ENCODE results near the gene PDCD7.
"Not testable (repeated sequence)": the region's sequence is repeated elsewhere in the genome, so short reads cannot be mapped to it uniquely, and the experiment has no call there.

The PDCD7 gene

DNA sequence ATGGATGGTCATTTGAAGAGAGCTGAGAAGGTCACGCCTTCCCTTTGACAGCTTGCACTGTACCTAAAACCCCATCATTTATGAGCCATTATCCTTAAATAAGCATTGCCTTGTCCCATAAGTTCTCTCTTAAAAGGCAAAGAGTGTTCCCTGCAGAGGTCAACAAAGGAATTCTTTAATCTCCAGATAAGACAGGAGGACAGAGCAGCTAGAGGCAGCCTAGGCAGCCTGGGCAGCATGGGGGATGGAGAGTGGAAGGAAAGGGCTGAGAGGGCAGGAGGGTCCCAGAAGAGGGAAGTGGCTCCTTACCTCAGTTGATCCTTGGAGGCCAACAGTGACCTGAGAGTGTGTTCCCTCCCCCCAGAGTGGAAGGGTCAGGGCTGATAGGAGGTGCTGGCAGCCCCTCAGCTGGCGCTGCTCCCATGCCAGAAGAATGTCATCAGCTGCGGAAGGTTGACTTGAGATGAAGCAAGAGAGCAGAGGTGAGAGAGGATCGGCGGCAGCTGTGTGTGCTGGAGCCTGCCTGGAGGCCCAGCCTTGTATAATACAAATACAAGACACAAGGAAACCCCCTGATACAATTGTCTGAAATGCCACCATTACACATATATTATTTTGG, 44.3 kb downstream of the PDCD7 start:
- no peak for DNase-seq

DNA sequence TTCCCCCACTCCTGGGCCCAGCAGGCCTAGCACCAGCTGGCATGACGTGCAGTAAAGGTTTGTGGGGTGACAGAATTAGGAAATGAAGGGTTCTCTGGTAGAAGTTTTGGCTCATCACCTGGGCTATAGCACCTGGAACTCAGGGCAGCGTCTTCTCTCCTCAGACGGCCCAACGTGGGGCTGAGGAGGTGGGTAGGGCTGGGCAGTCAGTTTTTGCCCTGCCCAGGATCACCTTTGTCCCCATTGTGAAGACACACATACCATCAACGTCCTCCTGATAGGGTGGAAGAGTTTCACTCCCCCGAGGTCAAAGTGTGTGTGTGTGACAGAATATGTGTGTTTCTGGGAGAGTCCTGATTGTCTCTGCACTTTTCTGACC, 45.0 kb downstream of the PDCD7 start:
- no peak for DNase-seq

DNA sequence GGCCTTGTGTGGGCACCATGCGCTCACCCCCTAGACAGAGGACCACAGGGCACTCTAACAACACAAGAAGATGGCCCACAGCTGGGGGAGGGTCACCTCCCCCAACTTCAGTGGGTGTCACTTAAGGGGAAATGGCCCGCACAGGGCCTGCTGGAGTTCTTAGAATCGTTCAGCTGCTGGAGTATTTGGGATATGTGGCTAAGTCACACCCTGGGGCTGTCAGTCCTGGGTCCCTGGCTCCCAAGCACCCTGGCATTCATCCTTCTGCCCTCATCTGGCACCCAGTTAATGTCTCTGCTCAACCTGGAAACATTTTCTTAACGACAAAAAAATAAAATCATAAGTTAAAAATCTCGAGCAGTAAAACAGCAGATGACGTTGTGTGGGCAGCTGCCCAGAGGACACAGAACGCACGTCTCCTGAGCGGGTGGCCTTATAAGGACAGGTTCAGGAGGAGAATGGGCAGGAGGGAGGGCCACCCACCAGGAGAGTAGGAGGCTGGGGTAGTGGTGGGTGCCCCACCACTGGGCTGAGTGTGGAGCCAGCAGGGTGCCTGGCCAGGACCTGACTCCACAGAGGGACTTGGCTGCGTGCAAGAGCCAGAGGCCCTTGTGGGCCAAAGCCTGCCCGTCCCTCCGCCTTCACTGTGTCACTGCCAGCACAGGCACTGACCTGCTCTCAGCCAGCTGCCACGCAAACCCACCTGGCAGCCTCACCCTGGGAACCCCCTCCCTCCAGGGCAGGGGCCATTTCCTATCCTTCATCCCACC, 45.5 kb downstream of the PDCD7 start:
- no peak for DNase-seq

DNA sequence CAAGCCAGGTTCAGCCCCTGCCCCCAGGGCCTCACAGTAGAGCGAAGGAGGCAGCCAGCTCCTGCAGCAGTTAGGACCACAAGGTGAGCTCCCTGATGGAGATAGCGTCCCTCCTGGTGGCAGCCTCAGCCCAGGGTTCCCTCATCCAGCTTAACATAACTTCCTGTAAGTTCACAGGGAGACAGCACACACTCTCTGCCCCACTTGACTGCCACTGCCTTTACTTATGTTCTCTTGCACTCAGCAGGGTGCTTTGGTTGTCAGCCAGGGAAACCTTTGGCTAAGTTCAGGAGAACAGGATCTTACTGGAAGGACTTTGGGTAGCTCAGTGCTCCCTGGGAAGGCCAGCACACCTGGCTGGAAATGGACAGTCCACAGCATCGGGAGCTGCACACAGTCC, 46.2 kb downstream of the PDCD7 start:
- no peak for DNase-seq

DNA sequence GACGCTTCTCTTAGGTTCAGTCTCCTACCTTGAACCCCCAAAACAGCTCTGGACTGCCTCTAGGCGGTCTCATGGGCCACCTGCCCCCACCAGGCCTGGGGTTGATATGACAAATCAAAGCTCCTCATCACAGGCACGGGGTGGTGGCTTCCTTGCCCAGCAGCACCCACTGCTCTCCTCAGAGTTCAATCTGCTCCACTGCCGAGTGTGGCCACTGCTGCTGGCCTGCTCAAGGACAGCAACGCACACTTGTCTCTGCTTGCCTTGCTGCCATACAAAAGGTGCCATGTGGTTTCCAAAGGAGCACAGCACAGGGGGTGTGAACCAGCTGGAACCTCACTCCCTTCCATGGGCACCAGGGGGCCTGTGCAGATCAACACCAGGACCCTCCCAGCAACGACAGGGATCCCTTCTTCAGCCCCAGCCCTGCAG, 46.9 kb downstream of the PDCD7 start:
- no peak for DNase-seq

DNA sequence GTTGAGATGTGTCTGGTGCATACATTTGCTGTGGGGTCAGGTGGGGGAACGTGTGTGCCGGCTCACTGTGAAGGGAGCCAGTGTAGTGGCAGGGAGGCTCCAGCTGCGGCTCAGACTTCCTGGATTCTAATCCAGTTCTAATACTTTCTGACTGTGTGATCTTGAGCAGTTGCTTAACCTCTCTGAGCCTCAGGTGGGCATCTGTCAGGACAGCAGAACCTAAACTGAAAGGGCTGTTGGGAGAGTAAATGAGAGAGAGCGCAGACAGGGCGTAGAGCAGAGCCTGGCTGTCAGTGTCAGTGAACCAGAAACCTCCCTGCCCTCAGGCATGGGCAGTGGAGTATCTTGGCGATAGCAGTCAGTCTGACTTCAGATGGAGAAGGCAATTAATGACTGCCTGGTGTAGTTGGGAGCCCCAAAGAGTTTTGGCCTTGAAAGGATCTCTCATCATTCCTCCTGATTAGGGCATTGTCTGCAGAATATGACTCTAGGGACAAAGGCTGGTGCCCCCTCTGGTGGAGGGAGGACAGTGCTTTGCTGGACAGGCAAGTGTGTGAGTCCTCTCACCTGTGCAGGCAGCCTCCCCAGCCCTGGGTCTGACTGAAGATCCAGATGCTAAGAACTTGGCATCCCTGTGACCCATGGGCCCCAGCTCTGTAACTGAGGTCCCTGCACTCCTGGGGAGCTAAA, 47.5 kb downstream of the PDCD7 start:
- no peak for DNase-seq

DNA sequence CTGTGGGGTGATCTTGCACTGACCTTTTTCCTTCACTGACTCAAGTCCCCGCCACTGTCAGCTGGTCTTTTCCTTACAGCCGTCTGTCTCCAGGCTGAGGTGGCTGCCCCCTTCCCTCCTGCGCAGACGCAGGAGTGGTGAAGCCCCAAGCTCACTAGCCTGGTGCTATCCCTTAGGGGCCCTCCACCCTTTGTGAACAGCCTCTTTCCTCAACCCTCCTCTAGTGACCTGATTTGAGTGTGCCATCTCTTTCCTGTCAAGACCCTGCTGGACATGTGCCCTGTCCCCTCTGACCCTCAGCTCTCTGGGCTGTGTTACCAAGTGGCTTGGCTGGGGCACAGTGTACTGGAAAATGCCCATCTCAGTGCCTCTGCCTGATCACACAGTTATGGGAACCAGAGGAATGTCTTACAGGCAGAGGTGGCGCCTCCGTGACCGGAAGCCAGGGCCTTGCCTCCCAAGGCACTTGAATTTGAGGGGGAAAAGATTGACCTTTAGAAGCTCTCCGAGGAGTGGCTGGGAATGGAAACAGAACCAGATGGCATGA, 48.3 kb downstream of the PDCD7 start:
- no peak for DNase-seq

DNA sequence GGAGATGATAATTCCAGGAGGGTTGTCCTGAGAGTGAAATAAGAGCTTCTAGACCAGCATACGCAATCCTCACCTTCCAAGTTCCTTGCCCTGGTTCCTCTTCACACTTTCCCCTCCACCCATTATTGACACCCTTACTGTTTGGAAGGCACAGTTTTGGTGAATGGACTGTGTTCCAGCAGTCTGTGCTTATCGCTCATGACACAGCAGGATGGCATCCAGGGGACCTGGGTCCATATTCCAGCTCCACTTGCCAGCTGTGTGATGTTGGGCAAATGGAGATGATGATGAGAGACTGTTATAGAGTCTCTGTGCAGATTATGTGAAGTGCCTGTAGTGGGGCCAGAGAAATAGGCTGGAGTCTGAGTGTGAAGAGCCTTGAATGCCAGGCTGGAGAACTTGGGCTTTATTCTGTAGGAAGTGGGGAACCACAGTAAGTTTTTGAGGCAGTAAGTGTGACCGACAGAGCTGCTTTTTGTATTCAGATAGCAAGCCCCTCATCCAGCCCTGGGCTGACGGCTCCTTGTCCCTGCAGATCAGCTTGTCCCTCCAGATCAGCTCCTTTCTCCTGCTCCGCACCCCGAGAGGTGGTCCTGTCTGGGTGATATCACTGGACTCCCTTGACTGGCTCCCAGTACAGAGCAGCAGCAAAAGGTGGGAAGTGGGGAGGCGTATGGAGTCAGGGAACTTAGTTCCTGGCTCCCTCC, 49.0 kb downstream of the PDCD7 start:
- no peak for DNase-seq

DNA sequence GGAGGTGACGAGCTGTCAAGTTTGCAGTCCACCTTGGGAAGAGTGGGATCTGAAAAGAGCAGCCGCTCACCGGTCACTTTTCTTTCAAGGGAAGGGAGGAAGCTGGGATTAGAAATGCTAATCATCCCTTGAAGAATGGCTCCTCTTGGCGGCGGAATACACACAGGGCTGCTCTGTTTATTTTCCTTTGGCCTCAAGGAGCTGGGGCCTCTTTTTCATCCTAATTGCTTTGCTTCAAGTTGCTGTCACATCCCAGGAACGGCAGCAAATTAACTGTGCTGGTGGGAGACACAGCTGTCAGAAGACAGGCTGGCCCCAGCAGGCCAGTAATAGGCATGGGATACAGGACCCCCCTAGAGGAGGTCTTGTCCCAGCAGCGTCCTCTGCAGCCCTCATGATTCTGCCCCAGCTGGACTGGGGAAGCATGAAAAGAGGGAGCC, 50.3 kb downstream of the PDCD7 start:
- no peak for DNase-seq

DNA sequence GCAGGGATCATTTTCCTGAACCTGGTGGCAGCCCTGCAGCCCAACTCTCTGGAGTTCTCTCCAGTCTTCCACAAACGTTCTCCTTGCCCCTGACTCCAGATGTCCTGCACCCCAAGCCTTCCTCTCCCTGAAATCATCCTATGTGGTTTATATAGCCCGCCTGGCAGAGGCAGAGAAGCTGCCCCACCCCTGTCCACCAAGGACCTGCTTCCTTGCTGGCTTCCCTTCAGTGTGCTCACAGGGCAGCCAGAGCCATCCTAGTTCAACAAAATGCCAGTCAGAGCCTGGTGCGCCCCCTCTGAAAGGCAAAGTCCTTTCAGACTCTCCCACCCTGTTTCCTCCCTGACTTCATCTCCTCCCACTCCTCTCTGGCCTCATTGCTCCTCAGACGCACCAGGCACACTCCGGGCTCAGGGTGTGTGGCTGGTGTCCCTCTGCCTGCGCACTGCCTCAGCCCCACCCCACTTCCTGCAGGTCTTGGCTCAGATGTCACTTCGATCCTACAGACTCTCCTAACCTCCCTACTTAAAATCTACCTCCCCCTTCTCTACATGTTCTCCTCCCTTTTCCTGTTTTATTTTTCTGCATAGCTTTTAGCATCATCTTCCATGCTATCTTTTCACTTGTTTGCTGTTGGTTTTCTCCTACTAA, 51.2 kb downstream of the PDCD7 start:
- no peak for DNase-seq

DNA sequence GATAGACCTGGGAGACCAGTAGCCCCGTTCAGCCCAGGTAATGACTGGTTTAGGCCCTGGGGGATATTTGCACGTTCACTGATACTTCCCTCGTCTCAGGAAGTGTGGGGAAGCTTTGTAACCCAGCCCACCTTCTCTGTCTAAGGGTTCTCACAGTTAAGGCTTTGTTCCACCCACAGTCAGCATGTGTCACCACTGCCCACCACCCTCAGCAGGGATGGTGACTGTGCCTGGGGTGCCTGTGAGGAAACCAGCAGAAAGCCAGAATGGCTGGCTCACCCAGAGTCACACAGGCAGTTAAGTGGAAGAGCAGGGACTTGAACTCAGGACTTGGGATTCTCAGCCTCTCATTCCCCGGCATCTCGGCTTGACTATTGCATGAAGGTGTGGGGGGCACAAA, 51.9 kb downstream of the PDCD7 start:
- peak; percentile 15 for DNase-seq

DNA sequence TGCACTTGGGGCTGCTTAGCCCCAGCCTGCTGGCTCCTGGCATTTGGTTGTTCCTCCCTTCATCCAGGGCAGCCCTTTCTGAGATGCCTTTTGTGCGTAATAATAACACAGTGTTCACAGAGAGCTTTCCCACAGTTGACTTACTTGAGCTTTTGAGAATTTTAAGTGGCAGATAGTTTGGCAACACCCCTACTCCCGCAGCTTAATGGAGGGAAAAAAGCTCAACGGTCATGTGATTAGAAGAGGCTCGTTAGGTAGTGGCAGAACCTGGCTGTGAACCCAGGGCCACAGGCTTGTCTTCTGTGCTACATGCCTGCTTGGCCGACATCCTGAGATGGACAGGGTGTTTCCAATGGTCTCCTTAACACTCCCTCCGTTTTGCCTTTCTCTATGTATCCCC, 52.3 kb downstream of the PDCD7 start:
- DNase-seq, result no peak

DNA sequence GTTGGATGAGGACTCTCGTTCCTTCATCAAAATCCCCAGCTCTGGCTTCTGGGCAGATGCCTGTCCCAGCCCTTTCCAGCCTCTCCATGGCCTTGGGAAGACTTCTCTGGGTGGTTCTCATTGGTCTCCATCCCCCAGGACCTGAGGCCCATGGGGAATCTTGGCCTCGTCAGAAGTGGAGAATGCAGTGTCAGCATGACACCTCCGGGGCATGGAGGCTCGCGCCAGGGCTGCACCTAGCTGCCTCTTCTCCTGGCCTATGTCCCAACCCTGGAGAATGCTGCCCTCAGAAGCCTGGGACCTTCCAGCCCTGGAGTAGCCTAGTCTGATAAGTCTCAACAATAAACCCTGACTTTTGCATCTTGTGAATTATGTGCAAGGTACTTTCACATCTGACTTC, 54.0 kb downstream of the PDCD7 start:
- no peak for DNase-seq

DNA sequence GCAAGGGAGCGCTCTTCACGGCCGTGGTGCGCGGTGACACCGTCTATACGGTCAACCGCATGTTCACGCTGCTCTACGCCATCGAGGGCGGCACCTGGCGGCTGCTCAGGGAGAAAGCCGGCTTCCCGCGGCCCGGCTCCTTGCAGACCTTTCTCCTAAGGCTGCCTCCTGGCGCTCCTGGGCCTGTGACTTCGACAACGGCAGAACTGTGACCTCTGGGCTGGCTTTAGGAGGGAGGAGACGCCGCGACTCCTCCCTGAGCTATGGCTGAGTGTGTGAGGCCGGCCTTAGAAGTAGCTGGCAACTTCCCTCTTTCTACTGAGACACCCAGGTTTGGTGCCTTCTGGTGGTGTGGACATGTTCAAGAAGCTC, 55.6 kb downstream of the PDCD7 start:
- peak; percentile 60 for DNase-seq

DNA sequence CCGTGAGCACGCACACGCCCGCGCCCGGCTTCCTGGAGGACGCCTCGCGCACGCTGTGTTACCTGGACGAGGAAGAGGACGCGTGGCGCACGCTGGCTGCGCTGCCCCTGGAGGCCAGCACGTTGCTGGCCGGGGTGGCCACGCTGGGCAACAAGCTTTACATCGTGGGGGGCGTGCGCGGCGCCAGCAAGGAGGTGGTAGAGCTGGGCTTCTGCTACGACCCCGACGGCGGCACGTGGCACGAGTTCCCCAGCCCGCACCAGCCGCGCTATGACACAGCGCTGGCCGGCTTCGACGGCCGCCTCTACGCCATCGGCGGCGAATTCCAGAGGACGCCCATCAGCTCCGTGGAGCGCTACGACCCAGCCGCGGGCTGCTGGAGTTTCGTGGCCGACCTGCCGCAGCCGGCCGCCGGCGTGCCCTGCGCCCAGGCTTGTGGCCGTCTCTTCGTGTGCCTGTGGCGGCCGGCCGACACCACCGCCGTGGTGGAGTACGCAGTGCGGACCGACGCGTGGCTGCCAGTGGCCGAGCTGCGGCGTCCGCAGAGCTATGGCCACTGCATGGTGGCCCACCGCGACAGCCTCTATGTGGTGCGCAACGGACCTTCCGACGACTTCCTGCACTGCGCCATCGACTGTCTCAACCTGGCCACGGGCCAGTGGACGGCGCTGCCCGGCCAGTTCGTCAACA, 56.2 kb downstream of the PDCD7 start:
- DNase-seq, result no peak

DNA sequence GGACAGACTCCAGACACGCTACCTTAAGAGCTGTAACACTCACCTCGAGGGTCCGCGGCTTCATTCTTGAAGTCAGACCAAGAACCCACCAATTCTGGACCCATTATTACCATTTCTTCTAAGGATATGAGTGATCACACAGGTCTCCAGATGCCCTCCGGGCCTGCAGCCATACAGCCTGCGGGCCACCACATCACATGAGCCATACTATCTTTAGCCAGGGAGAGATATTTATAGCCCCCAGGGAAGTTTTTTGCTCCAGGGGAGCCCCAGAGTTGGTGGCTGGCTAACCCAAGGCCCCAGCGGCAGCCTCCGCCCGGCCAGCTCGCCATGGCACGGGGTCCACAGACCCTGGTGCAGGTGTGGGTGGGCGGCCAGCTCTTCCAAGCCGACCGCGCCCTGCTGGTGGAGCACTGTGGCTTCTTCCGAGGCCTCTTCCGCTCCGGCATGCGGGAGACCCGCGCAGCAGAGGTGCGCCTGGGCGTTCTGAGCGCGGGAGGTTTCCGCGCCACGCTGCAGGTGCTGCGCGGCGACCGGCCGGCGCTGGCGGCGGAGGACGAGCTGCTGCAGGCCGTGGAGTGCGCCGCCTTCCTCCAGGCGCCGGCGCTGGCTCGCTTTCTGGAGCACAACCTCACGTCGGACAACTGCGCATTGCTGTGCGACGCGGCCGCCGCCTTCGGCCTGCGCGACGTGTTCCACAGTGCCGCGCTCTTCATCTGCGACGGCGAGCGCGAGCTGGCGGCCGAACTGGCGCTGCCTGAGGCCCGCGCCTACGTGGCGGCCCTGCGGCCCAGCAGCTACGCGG, 56.9 kb downstream of the PDCD7 start, which contains the start of gene KBTBD13:
Gene KBTBD13 (plus strand): TSS at position 261 of the 805 bp plus-strand sequence. CDS start 70 bp downstream, at position 331.
- DNase-seq, result no peak

DNA sequence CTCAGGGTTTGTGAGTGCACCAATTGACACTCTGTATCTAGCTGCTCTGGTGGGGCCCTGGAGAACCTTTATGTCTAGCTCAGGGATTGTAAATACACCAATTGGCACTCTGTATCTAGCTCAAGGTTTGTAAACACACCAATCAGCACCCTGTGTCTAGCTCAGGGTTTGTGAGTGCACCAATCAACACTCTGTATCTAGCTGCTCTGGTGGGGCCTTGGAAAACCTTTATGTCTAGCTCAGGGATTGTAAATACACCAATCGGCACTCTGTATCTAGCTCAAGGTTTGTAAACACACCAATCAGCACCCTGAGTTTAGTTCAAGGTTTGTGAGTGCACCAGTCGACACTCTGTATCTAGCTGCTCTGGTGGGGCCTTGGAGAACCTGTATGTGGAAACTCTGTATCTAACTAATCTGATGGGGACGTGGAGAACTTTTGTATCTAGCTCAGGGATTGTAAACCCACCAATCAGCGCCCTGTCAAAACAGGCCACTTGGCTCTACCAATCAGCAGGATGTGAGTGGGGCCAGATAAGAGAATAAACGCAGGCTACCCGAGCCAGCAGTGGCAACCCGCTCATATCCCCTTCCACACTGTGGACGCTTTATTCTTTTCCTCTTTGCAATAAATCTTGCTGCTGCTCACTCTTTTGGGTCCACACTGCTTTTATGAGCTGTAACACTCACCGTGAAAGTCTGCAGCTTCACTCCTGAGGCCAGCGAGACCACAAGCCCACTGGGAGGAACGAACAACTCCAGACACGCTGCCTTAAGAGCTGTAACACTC, 57.8 kb downstream of the PDCD7 start:
- DNase-seq, result not testable (repeated sequence)

DNA sequence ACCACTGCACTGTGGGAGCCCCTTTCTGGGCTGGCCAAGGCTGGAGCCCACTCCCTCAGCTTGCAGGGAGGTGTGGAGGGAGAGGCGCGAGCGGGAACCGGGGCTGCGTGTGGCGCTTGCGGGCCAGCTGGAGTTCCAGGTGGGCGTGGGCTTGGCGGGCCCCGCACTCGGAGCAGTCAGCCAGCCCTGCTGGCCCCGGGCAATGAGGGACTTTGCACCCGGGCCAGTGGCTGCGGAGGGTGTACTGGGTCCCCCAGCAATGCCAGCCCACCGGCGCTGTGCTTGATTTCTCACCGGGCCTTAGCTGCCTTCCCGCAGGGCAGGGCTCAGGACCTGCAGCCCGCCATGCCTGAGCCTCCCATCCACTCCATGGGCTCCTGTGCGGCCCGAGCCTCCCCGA, 58.7 kb downstream of the PDCD7 start:
- not testable (repeated sequence) for DNase-seq

DNA sequence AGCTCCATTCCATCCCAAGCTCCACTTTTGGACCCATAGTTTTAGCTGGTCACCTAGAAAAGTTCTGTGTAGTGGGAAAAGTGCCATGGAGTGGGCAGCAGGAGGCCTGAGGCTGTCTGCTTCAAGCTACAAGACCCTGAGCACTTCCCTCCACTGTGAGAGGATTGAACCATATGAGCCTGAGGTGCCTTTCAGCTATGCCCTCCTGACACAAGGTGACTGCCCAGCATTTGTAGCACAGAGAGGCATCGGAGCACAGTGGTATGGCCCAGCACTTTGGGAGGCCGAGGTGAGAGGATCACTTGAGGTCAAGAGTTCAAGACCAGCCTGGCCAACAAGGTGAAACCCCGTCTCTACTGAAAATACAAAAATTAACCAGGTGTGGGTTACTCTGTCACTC, 61.0 kb downstream of the PDCD7 start:
- no peak for DNase-seq

DNA sequence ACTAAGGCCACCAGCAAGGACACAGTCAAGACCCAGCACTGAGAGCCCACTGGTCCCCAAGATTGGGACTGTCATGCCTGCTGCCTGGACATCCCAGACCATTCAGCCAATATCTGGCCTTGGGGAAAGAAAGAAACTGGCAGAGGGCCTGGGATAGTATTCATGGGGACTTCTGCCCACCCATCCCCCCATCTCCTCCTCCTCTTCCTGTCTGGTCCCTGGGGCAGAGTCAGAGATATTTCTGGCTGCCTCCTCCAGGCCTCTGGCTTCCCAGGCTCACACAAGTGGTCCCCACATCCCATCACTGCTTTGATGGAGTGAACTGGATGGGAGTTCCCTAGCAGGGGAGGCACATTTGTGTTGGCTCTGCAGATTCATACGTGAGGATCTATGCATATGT, 61.6 kb downstream of the PDCD7 start:
- no peak for DNase-seq
